HPDE6-E6E7 (cell line): ENCODE results near the gene PROSER1.
"Not testable (repeated sequence)": the region's sequence is repeated elsewhere in the genome, so short reads cannot be mapped to it uniquely, and the experiment has no call there.

Experiments used
- DNase-seq: peaks from one replicate; pipeline ENCODE4 v3.0.0; 2011; ENCODE audit warnings: missing footprints; ENCODE audit errors: extremely low spot score

The PROSER1 gene

GRCh38 chr13:39025433-39025839, 12.5 kb downstream of the PROSER1 start:
- DNase-seq, result no peak

- no peak for DNase-seq
Observed at GRCh38 chr13:39023761-39024160, 14.1 kb downstream of the PROSER1 start.

DNA sequence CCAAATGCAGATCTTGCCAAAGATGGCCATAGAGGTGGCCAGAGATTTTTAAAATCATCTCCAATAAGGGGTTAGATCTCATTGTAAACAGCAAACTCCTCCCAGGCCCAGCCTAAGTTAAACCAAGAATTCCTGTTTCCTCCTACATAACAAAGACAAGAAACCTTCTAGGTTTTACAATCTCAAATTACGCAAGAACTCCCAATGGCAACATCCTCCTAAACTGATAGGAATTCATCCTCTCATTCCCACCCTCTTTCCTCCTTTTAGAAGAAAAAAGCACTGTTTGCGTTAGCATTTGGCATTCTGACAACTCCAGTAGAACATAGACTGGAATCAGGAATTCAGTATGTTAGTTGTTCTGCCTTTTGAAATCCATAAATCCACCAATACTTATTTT, 14.6 kb downstream of the PROSER1 start:
- no peak for DNase-seq

- DNase-seq, result no peak
Observed at GRCh38 chr13:39020853-39021462, 16.9 kb downstream of the PROSER1 start.

DNA sequence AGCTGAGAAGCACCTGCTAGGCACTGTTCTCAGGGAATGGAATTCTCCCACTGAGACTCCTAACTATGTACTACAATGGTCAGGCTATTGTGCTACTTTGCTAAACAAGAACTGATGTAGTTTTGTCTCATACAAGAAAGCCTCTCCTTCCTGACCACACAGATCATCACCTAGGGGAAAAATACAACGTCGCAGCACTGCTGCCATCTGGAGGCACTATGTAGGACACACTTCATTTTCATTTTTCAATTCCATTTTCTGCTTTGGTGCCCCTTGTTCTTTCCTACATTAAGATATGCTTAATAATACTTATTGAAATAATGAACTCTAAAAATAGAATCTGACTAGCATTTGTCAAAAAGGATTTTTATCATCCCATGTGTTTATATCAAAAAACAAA, 21.1 kb downstream of the PROSER1 start:
- no peak for DNase-seq

- DNase-seq, result no peak
Observed at GRCh38 chr13:39016087-39016486, 21.8 kb downstream of the PROSER1 start.

GRCh38 chr13:39013462-39013861, 24.4 kb downstream of the PROSER1 start:
- DNase-seq, result no peak

- DNase-seq, result no peak
Observed at GRCh38 chr13:39012608-39013007, 25.3 kb downstream of the PROSER1 start.

- not testable (repeated sequence) for DNase-seq
Observed at GRCh38 chr13:39006371-39007111, 31.3 kb downstream of the PROSER1 start.

DNA sequence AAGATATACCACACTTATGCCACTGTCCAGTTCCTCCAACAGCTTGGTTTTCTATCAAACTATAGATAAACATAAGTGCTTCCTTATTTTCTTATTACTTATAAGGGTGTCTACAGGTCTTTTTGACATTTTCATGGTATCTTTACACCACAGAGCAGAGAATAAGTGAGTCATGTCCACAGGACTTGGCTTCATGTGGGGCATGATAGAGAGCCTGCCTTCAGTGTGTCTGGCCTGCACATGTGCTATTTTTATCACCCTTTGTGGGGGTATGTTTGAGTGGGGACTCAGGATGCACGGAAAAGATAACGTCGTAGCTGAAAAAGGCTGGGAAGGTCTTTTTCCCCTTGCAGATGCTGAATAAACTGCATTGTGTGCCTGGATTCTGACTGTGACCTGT, 39.1 kb downstream of the PROSER1 start:
- no peak for DNase-seq

DNA sequence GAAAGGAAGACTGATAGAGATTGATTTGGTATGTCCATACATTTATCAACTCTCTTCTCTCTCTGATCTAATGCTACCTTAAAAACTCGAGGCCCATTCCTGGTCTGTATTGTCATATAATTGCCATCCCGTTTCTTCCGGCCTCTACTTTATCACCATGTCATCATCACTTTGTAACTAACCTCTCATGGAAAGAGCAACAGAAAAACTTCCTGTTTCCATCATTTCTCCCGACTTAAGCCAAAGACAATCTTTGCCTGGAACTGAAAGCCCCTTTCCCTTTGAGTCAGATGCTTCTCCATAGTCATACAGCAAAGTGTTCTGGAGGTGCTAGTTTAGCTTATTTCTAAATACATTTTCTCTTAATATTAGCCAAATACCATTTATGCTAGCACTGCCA, 44.5 kb downstream of the PROSER1 start:
- no peak for DNase-seq

DNA sequence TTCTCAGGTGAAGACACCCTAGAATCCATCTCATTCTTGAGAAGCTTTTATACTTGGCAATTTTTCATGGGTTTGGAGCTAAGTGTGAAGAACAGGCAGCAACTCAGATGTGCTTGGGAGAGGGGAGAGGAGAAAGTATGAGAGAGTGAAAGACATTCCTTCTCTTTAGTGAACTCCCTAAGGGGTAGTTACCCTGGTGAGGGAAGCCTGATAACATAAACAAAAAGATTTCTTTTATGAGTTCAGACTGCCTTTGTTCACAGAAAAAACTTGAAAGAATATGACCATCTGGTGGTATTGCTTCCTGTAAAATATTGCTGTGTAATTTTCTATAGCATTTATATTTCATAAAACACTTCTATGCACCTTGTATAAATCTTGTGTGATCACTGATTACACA, 47.2 kb downstream of the PROSER1 start, which contains the start of gene STOML3:
Gene STOML3, minus strand, starts transcription at position 139 of the 400 bp plus-strand sequence. Its CDS starts 110 bp downstream, at position 29.
- DNase-seq, result no peak

DNA sequence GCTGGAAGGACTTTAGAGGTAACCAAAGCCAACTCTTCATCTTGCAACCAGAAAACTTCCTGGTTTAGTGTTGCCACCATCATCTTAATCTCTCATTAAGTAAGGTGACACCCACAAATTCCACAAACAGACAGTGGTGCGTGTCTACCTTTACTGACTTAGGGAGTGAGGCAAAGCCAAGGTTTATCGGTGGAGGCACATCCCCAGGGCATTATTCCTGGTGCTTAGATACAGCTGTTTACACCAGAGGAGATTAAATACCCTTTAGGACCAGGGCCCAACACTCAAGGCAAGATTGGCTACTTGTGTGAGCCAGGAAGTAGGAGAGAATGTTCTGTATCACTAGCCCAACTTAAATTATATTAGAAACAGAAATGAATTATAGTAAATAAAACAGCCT, 56.8 kb downstream of the PROSER1 start:
- DNase-seq, result no peak

GRCh38 chr13:38980750-38981078, 57.2 kb downstream of the PROSER1 start:
- DNase-seq, result no peak

DNA sequence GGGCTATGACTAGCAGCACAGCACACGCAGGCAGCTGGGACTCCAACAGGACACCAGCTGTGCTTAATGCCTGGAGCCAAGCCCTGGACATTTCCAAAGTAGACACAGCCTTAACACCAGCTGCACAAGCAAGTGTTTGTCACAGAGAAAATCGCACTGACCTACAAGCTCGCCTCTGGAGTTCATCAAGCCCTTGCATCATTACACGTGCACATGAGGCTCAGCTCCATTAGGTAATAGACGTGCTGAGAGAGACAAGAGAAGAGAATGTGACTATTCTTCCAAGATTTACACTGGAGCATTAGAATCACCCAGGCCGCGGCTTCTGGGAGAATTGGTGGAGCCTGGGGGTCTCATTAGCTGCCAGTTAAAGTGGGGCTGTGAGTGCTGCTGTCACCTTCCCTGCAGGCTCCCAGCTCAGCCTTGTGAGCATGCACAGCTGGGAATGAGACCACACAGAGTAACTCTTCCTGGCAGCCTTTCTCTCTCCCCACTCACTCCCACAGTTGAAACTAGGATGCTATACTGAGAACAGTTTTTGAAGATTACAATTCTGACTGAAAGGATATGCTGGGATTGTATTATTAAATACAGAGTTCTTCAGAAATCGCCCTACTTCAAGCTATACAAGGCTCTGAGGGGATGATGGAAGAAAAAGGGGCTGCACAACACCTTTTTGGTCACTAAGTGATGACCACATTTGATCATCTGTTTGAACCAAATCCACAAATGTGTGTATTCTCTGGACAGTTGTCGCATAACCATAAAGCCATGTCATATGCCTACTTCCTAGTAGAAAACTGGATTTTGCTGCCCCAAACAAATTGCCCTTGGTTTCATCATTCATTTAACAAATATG, 57.8 kb downstream of the PROSER1 start:
- DNase-seq, result no peak

GRCh38 chr13:38970380-38971051, 67.4 kb downstream of the PROSER1 start:
- no peak for DNase-seq

GRCh38 chr13:38969187-38969586, 68.7 kb downstream of the PROSER1 start:
- no peak for DNase-seq

- DNase-seq, result no peak
Observed at GRCh38 chr13:38967446-38967845, 70.4 kb downstream of the PROSER1 start.

DNA sequence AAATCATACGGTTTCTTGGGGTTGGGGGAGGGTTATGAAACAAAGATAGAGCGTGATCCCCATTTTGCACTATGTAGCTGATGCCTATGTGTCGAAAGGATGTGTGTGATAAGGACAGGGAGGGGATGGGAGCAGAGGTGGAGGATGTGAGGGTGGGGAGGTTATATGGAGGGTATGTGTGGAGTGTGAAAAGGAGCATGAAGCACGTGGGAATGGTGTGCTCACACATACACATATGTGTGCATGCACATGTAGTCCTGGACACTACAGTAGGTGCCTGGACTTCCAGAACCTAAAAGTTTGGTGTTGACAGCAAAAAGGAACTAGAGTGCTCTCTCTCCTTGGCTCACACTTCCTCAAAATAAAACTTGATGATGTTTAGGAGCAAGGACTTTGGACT, 72.6 kb downstream of the PROSER1 start:
- DNase-seq, result no peak

DNA sequence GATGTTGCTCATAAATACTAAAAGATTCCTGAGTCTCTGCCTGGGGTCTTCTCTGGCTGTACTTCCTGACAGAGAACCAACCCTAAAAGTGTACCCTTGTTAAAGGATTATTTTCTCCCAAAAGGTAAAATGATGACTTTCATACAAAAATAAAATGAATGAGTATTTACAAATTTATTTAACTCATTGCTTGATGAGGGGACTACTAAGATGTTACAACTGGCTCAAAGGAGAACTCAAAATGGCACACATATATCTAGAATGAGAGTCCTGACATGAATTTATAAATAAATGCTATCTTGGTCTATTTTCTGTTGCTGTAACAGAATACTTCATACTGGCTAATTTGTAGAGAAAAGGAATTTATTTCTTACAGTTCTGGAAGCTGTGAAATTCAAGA, 77.7 kb downstream of the PROSER1 start:
- DNase-seq, result no peak
